Measurements from ENCODE around the gene SHC1. TPM values are rescaled to one million over a fixed set of nuclear protein-coding genes. Genes with fewer than 3 reads are reported as not detected.

Gene SHC1
- total RNA-seq, 1 experiment from 2014 or later, result 107 TPM

GRCh38 chr1:154967331-154967950 is 3.1 kb downstream of the SHC1 start:
- no peak for DNase-seq
- Histone ChIP-seq H3K36me3 (ENCODE audit: low read depth, low read length) (peaks cover 45% of the 10 kb centered on the region), H3K4me3 (ENCODE audit: low read length) (no peak overlapping the region), H2AFZ (ENCODE audit: low read length) (no peak overlapping the region), H4K20me1 (ENCODE audit: low read length) (no peaks in the 10 kb centered on the region), H3K79me2 (ENCODE audit: low read length) (peaks cover 47% of the 10 kb centered on the region), H3K4me2 (ENCODE audit: low read length) (no peak overlapping the region), H3F3A (ENCODE audit: low read length, unreplicated experiment) (peaks cover 4% of the 10 kb centered on the region), H3K27ac (ENCODE audit: low read length) (no peak overlapping the region), H3K9me3 (ENCODE audit: low read length) (no peaks in the 10 kb centered on the region), H3K27me3 (ENCODE audit: low read length) (no peaks in the 10 kb centered on the region), H3K9ac (ENCODE audit: low read length) (no peak overlapping the region), H3K4me1 (ENCODE audit: insufficient read depth, low read length) (peaks cover 33% of the 10 kb centered on the region), H3K9me2 (replicated peaks; ENCODE audit: low read length) (no peaks in the 10 kb centered on the region)
- TF ChIP-seq EZH2phosphoT487 (IDR thresholded peaks at IDR 0.05; ENCODE audit: borderline replicate concordance, low read length) (no peak), CTCF (conservative IDR thresholded peaks at IDR 0.05; ENCODE audit: low read depth, low read length) (no peak), EZH2 (IDR thresholded peaks at IDR 0.05; ENCODE audit: low read length, unreplicated experiment) (no peak)
- ChIA-PET POLR2A (ENCODE audit: unreplicated experiment) (no interaction called here), CTCF (no interaction called here)
- intact Hi-C loops (cut with micrococcal nuclease), result no loop called here
- no TSS peak for BruUV-seq (replicated peaks)
- ATAC-seq, result no peak

- Histone ChIP-seq H3K9me2 (replicated peaks; ENCODE audit: low read length) (no peaks in the 10 kb centered on the region), H2AFZ (ENCODE audit: low read length) (no peak overlapping the region), H3K27ac (ENCODE audit: low read length) (no peak overlapping the region), H3K9ac (ENCODE audit: low read length) (no peak overlapping the region), H3K4me2 (ENCODE audit: low read length) (no peak overlapping the region), H3K4me3 (ENCODE audit: low read length) (no peak overlapping the region), H3F3A (ENCODE audit: low read length, unreplicated experiment) (no peaks in the 10 kb centered on the region), H3K4me1 (ENCODE audit: insufficient read depth, low read length) (peaks cover 22% of the 10 kb centered on the region), H3K36me3 (ENCODE audit: low read depth, low read length) (peaks cover 45% of the 10 kb centered on the region), H3K27me3 (ENCODE audit: low read length) (no peaks in the 10 kb centered on the region), H3K9me3 (ENCODE audit: low read length) (no peaks in the 10 kb centered on the region), H3K79me2 (ENCODE audit: low read length) (peaks cover 45% of the 10 kb centered on the region), H4K20me1 (ENCODE audit: low read length) (no peaks in the 10 kb centered on the region)
- BruUV-seq (replicated peaks), result no TSS peak
- CTCF ChIA-PET, result no interaction called here
- no peak for DNase-seq
- POLR2A ChIA-PET (ENCODE audit: unreplicated experiment), result no interaction called here
- no peak for TF ChIP-seq EZH2phosphoT487 (IDR thresholded peaks at IDR 0.05; ENCODE audit: borderline replicate concordance, low read length)
- TF ChIP-seq EZH2 (IDR thresholded peaks at IDR 0.05; ENCODE audit: low read length, unreplicated experiment), result no peak
- no peak for TF ChIP-seq CTCF (conservative IDR thresholded peaks at IDR 0.05; ENCODE audit: low read depth, low read length)
- ATAC-seq, result no peak
- intact Hi-C loops (cut with micrococcal nuclease), result no loop called here
Observed at GRCh38 chr1:154966111-154966510, 4.4 kb downstream of the SHC1 start.

GRCh38 chr1:154964359-154964758 is 6.2 kb downstream of the SHC1 start:
- DNase-seq (no peak), ATAC-seq (no peak)
- Histone ChIP-seq H4K20me1 (ENCODE audit: low read length) (no peaks in the 10 kb centered on the region), H3K27ac (ENCODE audit: low read length) (no peak overlapping the region), H3K9me2 (replicated peaks; ENCODE audit: low read length) (no peaks in the 10 kb centered on the region), H3K9me3 (ENCODE audit: low read length) (no peaks in the 10 kb centered on the region), H2AFZ (ENCODE audit: low read length) (no peak overlapping the region), H3K79me2 (ENCODE audit: low read length) (peaks cover 44% of the 10 kb centered on the region), H3K4me2 (ENCODE audit: low read length) (no peak overlapping the region), H3K9ac (ENCODE audit: low read length) (no peak overlapping the region), H3F3A (ENCODE audit: low read length, unreplicated experiment) (no peaks in the 10 kb centered on the region), H3K4me3 (ENCODE audit: low read length) (no peak overlapping the region), H3K36me3 (ENCODE audit: low read depth, low read length) (peaks cover 45% of the 10 kb centered on the region), H3K27me3 (ENCODE audit: low read length) (no peaks in the 10 kb centered on the region), H3K4me1 (ENCODE audit: insufficient read depth, low read length) (peaks cover 17% of the 10 kb centered on the region)
- ChIA-PET POLR2A (ENCODE audit: unreplicated experiment) (no interaction called here), CTCF (interaction anchor here (0.5 to 0.7 kb wide), 2 partner anchors 53 to 56 kb away, joined by 3 to 4 read pairs; no protein-coding TSS in a partner anchor)
- TF ChIP-seq CTCF (conservative IDR thresholded peaks at IDR 0.05; ENCODE audit: low read depth, low read length), result no peak
- no peak for TF ChIP-seq EZH2 (IDR thresholded peaks at IDR 0.05; ENCODE audit: low read length, unreplicated experiment)
- TF ChIP-seq EZH2phosphoT487 (IDR thresholded peaks at IDR 0.05; ENCODE audit: borderline replicate concordance, low read length), result no peak
- BruUV-seq (replicated peaks), result no TSS peak
- intact Hi-C loops (cut with micrococcal nuclease), result loop anchor here (1.0 kb wide), 1 partner anchor 8 kb away; no protein-coding TSS in a partner anchor
